Stimulated activated CD8-positive, alpha-beta memory T cell treated with anti-CD3 and anti-CD28 coated beads, Interleukin-7, amount 100 ng/mL, for 48 hours (primary cell): ENCODE measurements around the gene GSG1L2.
"Not testable (repeated sequence)": the region's sequence is repeated elsewhere in the genome, so short reads cannot be mapped to it uniquely, and the experiment has no call there.

Experiments used
- DNase-seq, 2 donors: peaks; one replicate each; pipeline ENCODE4 v3.0.0-alpha.2; 2020; ENCODE audit warnings: low read depth in 1 of 2; ENCODE audit errors: extremely low read depth in 1 of 2

GSG1L2 gene

GRCh38 chr17:9790889-9791876 lies 30.7 kb downstream of the GSG1L2 start, which contains the start of gene DHRS7C:
Gene DHRS7C, minus strand, starts transcription at chr17:9791592. Its CDS starts 308 bp downstream, at chr17:9791284.
- no peak for DNase-seq

GRCh38 chr17:9790316-9790715 lies 31.6 kb downstream of the GSG1L2 start:
- no peak for DNase-seq

- DNase-seq, result no peak
Measured at GRCh38 chr17:9788601-9789000, 33.3 kb downstream of the GSG1L2 start.

- DNase-seq, result no peak
Measured at GRCh38 chr17:9784544-9784943, 37.3 kb downstream of the GSG1L2 start.

- DNase-seq, result not testable (repeated sequence)
Measured at GRCh38 chr17:9783465-9783864, 38.4 kb downstream of the GSG1L2 start.

- no peak for DNase-seq
Measured at GRCh38 chr17:9783050-9783449, 38.8 kb downstream of the GSG1L2 start.

GRCh38 chr17:9780552-9780951 lies 41.3 kb downstream of the GSG1L2 start:
- no peak for DNase-seq

GRCh38 chr17:9776911-9777310 lies 45.0 kb downstream of the GSG1L2 start:
- no peak for DNase-seq

- no peak for DNase-seq
Measured at GRCh38 chr17:9772658-9773057, 49.2 kb downstream of the GSG1L2 start.

- no peak for DNase-seq
Measured at GRCh38 chr17:9771465-9771864, 50.4 kb downstream of the GSG1L2 start.

- DNase-seq, result no peak
Measured at GRCh38 chr17:9769036-9769695, 52.7 kb downstream of the GSG1L2 start.

- no peak for DNase-seq
Measured at GRCh38 chr17:9768381-9768934, 53.4 kb downstream of the GSG1L2 start.

- no peak for DNase-seq
Measured at GRCh38 chr17:9767432-9767991, 54.4 kb downstream of the GSG1L2 start.

GRCh38 chr17:9766970-9767369 lies 54.9 kb downstream of the GSG1L2 start:
- DNase-seq, result no peak

GRCh38 chr17:9765322-9765721 lies 56.6 kb downstream of the GSG1L2 start:
- DNase-seq, result no peak

GRCh38 chr17:9763643-9764042 lies 58.2 kb downstream of the GSG1L2 start:
- DNase-seq, result no peak

- DNase-seq, result no peak
Measured at GRCh38 chr17:9760266-9760665, 61.6 kb downstream of the GSG1L2 start.

- DNase-seq, result no peak
Measured at GRCh38 chr17:9755083-9755482, 66.8 kb downstream of the GSG1L2 start.
